ENCODE measurements around the gene TLX3.

Gene TLX3

GRCh38 chr5:171310212-171310818, 1.3 kb downstream of the TLX3 start:
- TF ChIP-seq, protein P1, sequence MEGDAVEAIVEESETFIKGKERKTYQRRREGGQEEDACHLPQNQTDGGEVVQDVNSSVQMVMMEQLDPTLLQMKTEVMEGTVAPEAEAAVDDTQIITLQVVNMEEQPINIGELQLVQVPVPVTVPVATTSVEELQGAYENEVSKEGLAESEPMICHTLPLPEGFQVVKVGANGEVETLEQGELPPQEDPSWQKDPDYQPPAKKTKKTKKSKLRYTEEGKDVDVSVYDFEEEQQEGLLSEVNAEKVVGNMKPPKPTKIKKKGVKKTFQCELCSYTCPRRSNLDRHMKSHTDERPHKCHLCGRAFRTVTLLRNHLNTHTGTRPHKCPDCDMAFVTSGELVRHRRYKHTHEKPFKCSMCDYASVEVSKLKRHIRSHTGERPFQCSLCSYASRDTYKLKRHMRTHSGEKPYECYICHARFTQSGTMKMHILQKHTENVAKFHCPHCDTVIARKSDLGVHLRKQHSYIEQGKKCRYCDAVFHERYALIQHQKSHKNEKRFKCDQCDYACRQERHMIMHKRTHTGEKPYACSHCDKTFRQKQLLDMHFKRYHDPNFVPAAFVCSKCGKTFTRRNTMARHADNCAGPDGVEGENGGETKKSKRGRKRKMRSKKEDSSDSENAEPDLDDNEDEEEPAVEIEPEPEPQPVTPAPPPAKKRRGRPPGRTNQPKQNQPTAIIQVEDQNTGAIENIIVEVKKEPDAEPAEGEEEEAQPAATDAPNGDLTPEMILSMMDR (IDR thresholded peaks at IDR 0.05; ENCODE audit: extremely low read depth, insufficient read depth, missing control alignments), result peak; percentile 34
- no peak for DNase-seq (ENCODE audit: low spot score)
- in situ Hi-C loops (cut with MboI; ENCODE audit: low pct_unique_long_range_greater_than_20kb, low sequenced_read_pairs, unreplicated experiment), result loop anchor here (25.0 kb wide), 1 partner anchor 1927 kb away; the partner anchor contains the start of gene NKX2-5

DNA sequence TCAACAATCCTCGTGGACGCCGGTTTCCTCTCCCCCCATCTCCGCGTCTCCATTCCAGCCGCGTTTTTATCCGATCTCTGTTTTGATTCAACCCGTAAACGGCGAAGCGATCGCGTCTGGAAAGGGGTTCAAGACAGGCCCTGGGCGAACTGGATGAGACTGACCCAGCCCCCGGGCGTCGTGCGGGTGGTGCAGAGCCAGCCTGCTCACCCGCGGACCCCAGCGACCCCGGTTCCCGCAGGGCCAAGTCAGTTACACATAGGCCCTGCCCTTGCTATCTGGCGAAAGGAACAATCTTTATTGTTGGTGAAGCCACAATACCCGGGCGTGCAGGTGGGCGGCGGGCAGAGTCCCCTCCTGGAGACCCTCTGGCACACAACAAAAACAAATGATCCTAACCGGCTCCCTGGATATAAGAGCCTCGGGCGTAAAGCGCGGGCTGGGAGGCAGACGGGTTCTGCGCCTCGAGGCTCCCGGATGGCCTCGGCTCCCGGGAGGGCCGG, 1.8 kb downstream of the TLX3 start:
- no peak for DNase-seq (ENCODE audit: low spot score)
- TF ChIP-seq, protein P1 (IDR thresholded peaks at IDR 0.05; ENCODE audit: extremely low read depth, insufficient read depth, missing control alignments), result no peak
- in situ Hi-C loops (cut with MboI; ENCODE audit: low pct_unique_long_range_greater_than_20kb, low sequenced_read_pairs, unreplicated experiment), result loop anchor here (25.0 kb wide), 1 partner anchor 1926 kb away; the partner anchor contains the start of gene NKX2-5

GRCh38 chr5:171311322-171312077, 2.5 kb downstream of the TLX3 start:
- TF ChIP-seq, protein P1 (IDR thresholded peaks at IDR 0.05; ENCODE audit: extremely low read depth, insufficient read depth, missing control alignments), result no peak
- in situ Hi-C loops (cut with MboI; ENCODE audit: low pct_unique_long_range_greater_than_20kb, low sequenced_read_pairs, unreplicated experiment), result loop anchor here (25.0 kb wide), 1 partner anchor 1926 kb away; the partner anchor contains the start of gene NKX2-5
- DNase-seq (ENCODE audit: low spot score), result peak; percentile 69

GRCh38 chr5:171312129-171312974, 3.3 kb downstream of the TLX3 start:
- in situ Hi-C loops (cut with MboI; ENCODE audit: low pct_unique_long_range_greater_than_20kb, low sequenced_read_pairs, unreplicated experiment), result loop anchor here (25.0 kb wide), 1 partner anchor 1925 kb away; the partner anchor contains the start of gene NKX2-5
- TF ChIP-seq, protein P1 (IDR thresholded peaks at IDR 0.05; ENCODE audit: extremely low read depth, insufficient read depth, missing control alignments), result no peak
- no peak for DNase-seq (ENCODE audit: low spot score)

GRCh38 chr5:171313481-171314206, 4.6 kb downstream of the TLX3 start:
- TF ChIP-seq, protein P1 (IDR thresholded peaks at IDR 0.05; ENCODE audit: extremely low read depth, insufficient read depth, missing control alignments), result no peak
- DNase-seq (ENCODE audit: low spot score), result no peak
- in situ Hi-C loops (cut with MboI; ENCODE audit: low pct_unique_long_range_greater_than_20kb, low sequenced_read_pairs, unreplicated experiment), result loop anchor here (25.0 kb wide), 1 partner anchor 1924 kb away; the partner anchor contains the start of gene NKX2-5

Measured in GM13977 (cell line).